ENCODE data around the gene SPINT2. TPM values are rescaled to one million over a fixed set of nuclear protein-coding genes. Genes with fewer than 3 reads are reported as not detected.
"Not testable (repeated sequence)": the region's sequence is repeated elsewhere in the genome, so short reads cannot be mapped to it uniquely, and the experiment has no call there.

SPINT2 gene
- total RNA-seq, 1 experiment from 2014 or later, result 442 TPM

GRCh38 chr19:38255383-38256014 lies 8.9 kb upstream of the SPINT2 start:
- H2AFZ ChIP-seq (ENCODE audit: low read length), result no peak overlapping the region
- TF ChIP-seq CTCF (conservative IDR thresholded peaks at IDR 0.05; ENCODE audit: low read depth, low read length), result no peak
- TF ChIP-seq EZH2 (IDR thresholded peaks at IDR 0.05; ENCODE audit: low read length, unreplicated experiment), result no peak
- TF ChIP-seq EZH2phosphoT487 (IDR thresholded peaks at IDR 0.05; ENCODE audit: borderline replicate concordance, low read length), result no peak
- no peaks in the 10 kb centered on the region for H4K20me1 ChIP-seq (ENCODE audit: low read length)
- no TSS peak for BruUV-seq (replicated peaks)
- H3K36me3 ChIP-seq (ENCODE audit: low read depth, low read length), result no peaks in the 10 kb centered on the region
- H3K9ac ChIP-seq (ENCODE audit: low read length), result no peak overlapping the region
- no peaks in the 10 kb centered on the region for H3F3A ChIP-seq (ENCODE audit: low read length, unreplicated experiment)
- ChIA-PET CTCF (no interaction called here), POLR2A (ENCODE audit: unreplicated experiment) (no interaction called here)
- H3K79me2 ChIP-seq (ENCODE audit: low read length), result no peaks in the 10 kb centered on the region
- ATAC-seq (no peak), DNase-seq (no peak)
- no peaks in the 10 kb centered on the region for H3K27me3 ChIP-seq (ENCODE audit: low read length)
- H3K4me2 ChIP-seq (ENCODE audit: low read length), result no peak overlapping the region
- H3K9me3 ChIP-seq (ENCODE audit: low read length), result no peaks in the 10 kb centered on the region
- no peaks in the 10 kb centered on the region for H3K9me2 ChIP-seq (replicated peaks; ENCODE audit: low read length)
- H3K4me3 ChIP-seq (ENCODE audit: low read length), result no peak overlapping the region
- H3K4me1 ChIP-seq (ENCODE audit: insufficient read depth, low read length), result peaks cover 4% of the 10 kb centered on the region; the same call in 1 of the 2 replicates
- no peak overlapping the region for H3K27ac ChIP-seq (ENCODE audit: low read length)
- intact Hi-C loops (cut with micrococcal nuclease), result no loop called here

- H3F3A ChIP-seq (ENCODE audit: low read length, unreplicated experiment); CTCF ChIA-PET; H3K9ac ChIP-seq (ENCODE audit: low read length); BruUV-seq (replicated peaks); intact Hi-C loops (cut with micrococcal nuclease); H2AFZ ChIP-seq (ENCODE audit: low read length); H3K9me2 ChIP-seq (replicated peaks; ENCODE audit: low read length); H3K36me3 ChIP-seq (ENCODE audit: low read depth, low read length); H3K27ac ChIP-seq (ENCODE audit: low read length); H3K9me3 ChIP-seq (ENCODE audit: low read length); ATAC-seq; H3K4me2 ChIP-seq (ENCODE audit: low read length); H3K27me3 ChIP-seq (ENCODE audit: low read length); POLR2A ChIA-PET (ENCODE audit: unreplicated experiment); DNase-seq; H3K4me3 ChIP-seq (ENCODE audit: low read length): not testable (repeated sequence)
- Histone ChIP-seq H3K79me2 (ENCODE audit: low read length) (peaks cover 25% of the 10 kb centered on the region), H4K20me1 (ENCODE audit: low read length) (peaks cover 13% of the 10 kb centered on the region; the same call in 1 of the 2 replicates), H3K4me1 (ENCODE audit: insufficient read depth, low read length) (peaks cover 21% of the 10 kb centered on the region)
These were observed 2.4 kb upstream of the SPINT2 start for GRCh38 chr19:38261942-38262341.

GRCh38 chr19:38262585-38263268 lies 1.6 kb upstream of the SPINT2 start:
- BruUV-seq (replicated peaks), result no TSS peak
- Histone ChIP-seq H3K36me3 (ENCODE audit: low read depth, low read length) (no peaks in the 10 kb centered on the region), H4K20me1 (ENCODE audit: low read length) (peaks cover 17% of the 10 kb centered on the region), H3F3A (ENCODE audit: low read length, unreplicated experiment) (no peaks in the 10 kb centered on the region), H3K27ac (ENCODE audit: low read length) (no peak overlapping the region), H2AFZ (ENCODE audit: low read length) (no peak overlapping the region), H3K27me3 (ENCODE audit: low read length) (no peaks in the 10 kb centered on the region), H3K9me2 (replicated peaks; ENCODE audit: low read length) (no peaks in the 10 kb centered on the region), H3K4me1 (ENCODE audit: insufficient read depth, low read length) (peaks cover 28% of the 10 kb centered on the region), H3K79me2 (ENCODE audit: low read length) (peaks cover 33% of the 10 kb centered on the region), H3K9ac (ENCODE audit: low read length) (no peak overlapping the region), H3K4me2 (ENCODE audit: low read length) (no peak overlapping the region), H3K9me3 (ENCODE audit: low read length) (no peaks in the 10 kb centered on the region), H3K4me3 (ENCODE audit: low read length) (no peak overlapping the region)
- DNase-seq (peak; percentile 44), ATAC-seq (no peak)
- POLR2A ChIA-PET (ENCODE audit: unreplicated experiment), result no interaction called here
- CTCF ChIA-PET, result no interaction called here
- intact Hi-C loops (cut with micrococcal nuclease), result no loop called here
- no peak for TF ChIP-seq EZH2phosphoT487 (IDR thresholded peaks at IDR 0.05; ENCODE audit: borderline replicate concordance, low read length)
- TF ChIP-seq CTCF (conservative IDR thresholded peaks at IDR 0.05; ENCODE audit: low read depth, low read length), result no peak
